NCI-H510A treated with DMSO at 0.1 percent for 48 hours (cell line): ENCODE data around the gene PDS5B.
"Not testable (repeated sequence)": the region's sequence is repeated elsewhere in the genome, so short reads cannot be mapped to it uniquely, and the experiment has no call there.

Experiments
- DNase-seq: peaks from one replicate; lab custom pipeline; 2025; lab: John Stamatoyannopoulos, UW

Gene PDS5B

GRCh38 chr13:32729097-32729496 is 142.8 kb downstream of the PDS5B start:
- DNase-seq, result not testable (repeated sequence)

GRCh38 chr13:32731074-32731473 is 144.8 kb downstream of the PDS5B start:
- DNase-seq, result no peak

- DNase-seq, result no peak
Measured at GRCh38 chr13:32731576-32731975, 145.3 kb downstream of the PDS5B start.

GRCh38 chr13:32733690-32734089 is 147.4 kb downstream of the PDS5B start:
- DNase-seq, result no peak

- DNase-seq, result no peak
Measured at GRCh38 chr13:32734511-32734910, 148.3 kb downstream of the PDS5B start.

- DNase-seq, result no peak
Measured at GRCh38 chr13:32735859-32736258, 149.6 kb downstream of the PDS5B start.

GRCh38 chr13:32736648-32737047 is 150.4 kb downstream of the PDS5B start:
- no peak for DNase-seq

- DNase-seq, result no peak
Measured at GRCh38 chr13:32737111-32737571, 150.9 kb downstream of the PDS5B start.

GRCh38 chr13:32737679-32738078 is 151.4 kb downstream of the PDS5B start:
- DNase-seq, result no peak

GRCh38 chr13:32745509-32745908 is 159.3 kb downstream of the PDS5B start:
- DNase-seq, result no peak

GRCh38 chr13:32746474-32746873 is 160.2 kb downstream of the PDS5B start:
- no peak for DNase-seq

- DNase-seq, result no peak
Measured at GRCh38 chr13:32748305-32748704, 162.1 kb downstream of the PDS5B start.

GRCh38 chr13:32751340-32751739 is 165.1 kb downstream of the PDS5B start:
- DNase-seq, result no peak

GRCh38 chr13:32752311-32752710 is 166.1 kb downstream of the PDS5B start:
- no peak for DNase-seq

GRCh38 chr13:32752997-32753606 is 166.8 kb downstream of the PDS5B start:
- DNase-seq, result no peak

GRCh38 chr13:32754179-32754578 is 167.9 kb downstream of the PDS5B start:
- no peak for DNase-seq

GRCh38 chr13:32759152-32759551 is 172.9 kb downstream of the PDS5B start:
- no peak for DNase-seq

GRCh38 chr13:32761472-32761871 is 175.2 kb downstream of the PDS5B start:
- no peak for DNase-seq

GRCh38 chr13:32779119-32779518 is 192.9 kb downstream of the PDS5B start:
- DNase-seq, result no peak

GRCh38 chr13:32781906-32782305 is 195.7 kb downstream of the PDS5B start:
- no peak for DNase-seq

GRCh38 chr13:32783067-32783466 is 196.8 kb downstream of the PDS5B start:
- DNase-seq, result no peak

- DNase-seq, result no peak
Measured at GRCh38 chr13:32790731-32791130, 204.5 kb downstream of the PDS5B start.

GRCh38 chr13:32791545-32792172 is 205.4 kb downstream of the PDS5B start:
- DNase-seq, result no peak

GRCh38 chr13:32796754-32797153 is 210.5 kb downstream of the PDS5B start:
- DNase-seq, result no peak
